Uterus (tissue), 2 donors: ENCODE measurements around the gene JARID2.

Experiments
- POLR2A ChIP-seq, 2 donors: fragments of 450-650 bp; IDR thresholded peaks; one replicate each; pipeline ENCODE4 v1.6.1; 2016; ENCODE audit warnings: antibody characterized with exemption in 2 of 2, mild to moderate bottlenecking in 1 of 2, moderate library complexity in 1 of 2
- TF ChIP-seq, protein P1 (sequence below), 4 experiments: fragments of 200-600 bp in 2 of 4; fragments of 450-650 bp in 2 of 4; sonication (generic) in 2 of 4; IDR thresholded peaks; one replicate each; pipeline ENCODE4 v1.5.1; 2016 to 2019; ENCODE audit warnings: antibody characterized with exemption in 4 of 4, mild to moderate bottlenecking in 2 of 4, moderate library complexity in 1 of 4

- TF ChIP-seq POLR2A (IDR thresholded peaks at IDR 0.05), result no peak
- TF ChIP-seq, protein P1, sequence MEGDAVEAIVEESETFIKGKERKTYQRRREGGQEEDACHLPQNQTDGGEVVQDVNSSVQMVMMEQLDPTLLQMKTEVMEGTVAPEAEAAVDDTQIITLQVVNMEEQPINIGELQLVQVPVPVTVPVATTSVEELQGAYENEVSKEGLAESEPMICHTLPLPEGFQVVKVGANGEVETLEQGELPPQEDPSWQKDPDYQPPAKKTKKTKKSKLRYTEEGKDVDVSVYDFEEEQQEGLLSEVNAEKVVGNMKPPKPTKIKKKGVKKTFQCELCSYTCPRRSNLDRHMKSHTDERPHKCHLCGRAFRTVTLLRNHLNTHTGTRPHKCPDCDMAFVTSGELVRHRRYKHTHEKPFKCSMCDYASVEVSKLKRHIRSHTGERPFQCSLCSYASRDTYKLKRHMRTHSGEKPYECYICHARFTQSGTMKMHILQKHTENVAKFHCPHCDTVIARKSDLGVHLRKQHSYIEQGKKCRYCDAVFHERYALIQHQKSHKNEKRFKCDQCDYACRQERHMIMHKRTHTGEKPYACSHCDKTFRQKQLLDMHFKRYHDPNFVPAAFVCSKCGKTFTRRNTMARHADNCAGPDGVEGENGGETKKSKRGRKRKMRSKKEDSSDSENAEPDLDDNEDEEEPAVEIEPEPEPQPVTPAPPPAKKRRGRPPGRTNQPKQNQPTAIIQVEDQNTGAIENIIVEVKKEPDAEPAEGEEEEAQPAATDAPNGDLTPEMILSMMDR (IDR thresholded peaks at IDR 0.05), result no peak
Observed at GRCh38 chr6:15252195-15252594, 6.3 kb downstream of the JARID2 start.
